Measurements from ENCODE around the gene PAXIP1.
"Not testable (repeated sequence)": the region's sequence is repeated elsewhere in the genome, so short reads cannot be mapped to it uniquely, and the experiment has no call there.

PAXIP1 gene

GRCh38 chr7:154934353-154934952, 68.5 kb downstream of the PAXIP1 start:
- DNase-seq: not testable (repeated sequence)

GRCh38 chr7:154931906-154932305, 71.0 kb downstream of the PAXIP1 start:
- no peak for DNase-seq

- no peak for DNase-seq
These were observed 73.8 kb downstream of the PAXIP1 start for GRCh38 chr7:154929006-154929726.

- peak; percentile 95 for DNase-seq
These were observed 74.6 kb downstream of the PAXIP1 start for GRCh38 chr7:154928136-154929005.

- peak; percentile 74 for DNase-seq
These were observed 75.2 kb downstream of the PAXIP1 start for GRCh38 chr7:154927624-154928125.

- not testable (repeated sequence) for DNase-seq
These were observed 80.5 kb downstream of the PAXIP1 start for GRCh38 chr7:154922472-154922871.

GRCh38 chr7:154919344-154920225, 83.3 kb downstream of the PAXIP1 start:
- no peak for DNase-seq

GRCh38 chr7:154918741-154919140, 84.2 kb downstream of the PAXIP1 start:
- no peak for DNase-seq

GRCh38 chr7:154918266-154918665, 84.7 kb downstream of the PAXIP1 start:
- no peak for DNase-seq

- no peak for DNase-seq
These were observed 85.1 kb downstream of the PAXIP1 start for GRCh38 chr7:154917808-154918160.

- no peak for DNase-seq
These were observed 85.8 kb downstream of the PAXIP1 start for GRCh38 chr7:154916856-154917807.

GRCh38 chr7:154916381-154916780, 86.5 kb downstream of the PAXIP1 start:
- DNase-seq: no peak

- DNase-seq: no peak
These were observed 87.3 kb downstream of the PAXIP1 start for GRCh38 chr7:154915600-154915999.

- DNase-seq: no peak
These were observed 87.9 kb downstream of the PAXIP1 start for GRCh38 chr7:154914996-154915380.

GRCh38 chr7:154914308-154914995, 88.5 kb downstream of the PAXIP1 start:
- DNase-seq: no peak

GRCh38 chr7:154913638-154914307, 89.2 kb downstream of the PAXIP1 start:
- peak; percentile 76 for DNase-seq

- no peak for DNase-seq
These were observed 89.9 kb downstream of the PAXIP1 start for GRCh38 chr7:154912871-154913637.

GRCh38 chr7:154911862-154912455, 91.0 kb downstream of the PAXIP1 start:
- DNase-seq: no peak

GRCh38 chr7:154911411-154911810, 91.5 kb downstream of the PAXIP1 start:
- no peak for DNase-seq
